GM18511 (cell line): ENCODE measurements around the gene OGA.

Source experiments
- ATAC-seq: cut with Tn5 transposase; IDR thresholded peaks from one replicate; pipeline ENCODE4 v1.9.1; 2021; ENCODE audit warnings: mild to moderate bottlenecking, moderate library complexity; ENCODE audit not compliant: unreplicated experiment

The OGA gene

GRCh38 chr10:101818119-101818871 is at the start of gene OGA:
Gene OGA, minus strand, starts transcription at chr10:101818444. Its CDS starts 422 bp downstream, at chr10:101818022.
- peak; percentile 87 for ATAC-seq

- no peak for ATAC-seq
These were observed 49.7 kb upstream of the OGA start for GRCh38 chr10:101867931-101868330.

- ATAC-seq = no peak
These were observed 41.3 kb upstream of the OGA start for GRCh38 chr10:101859530-101859929.

GRCh38 chr10:101858723-101859500 is 40.7 kb upstream of the OGA start:
- peak; percentile 77 for ATAC-seq

- no peak for ATAC-seq
These were observed 39.7 kb upstream of the OGA start for GRCh38 chr10:101857802-101858476.

GRCh38 chr10:101856626-101857025 is 38.4 kb upstream of the OGA start:
- ATAC-seq = no peak

GRCh38 chr10:101851411-101852116 is 33.3 kb upstream of the OGA start:
- no peak for ATAC-seq

GRCh38 chr10:101850749-101851148 is 32.5 kb upstream of the OGA start:
- no peak for ATAC-seq

- no peak for ATAC-seq
These were observed 30.7 kb upstream of the OGA start for GRCh38 chr10:101848894-101849351.

GRCh38 chr10:101848408-101848807 is 30.2 kb upstream of the OGA start:
- ATAC-seq = no peak

GRCh38 chr10:101845893-101846292 is 27.6 kb upstream of the OGA start:
- no peak for ATAC-seq

- ATAC-seq = no peak
These were observed 25.1 kb upstream of the OGA start, which contains the start of gene KCNIP2 for GRCh38 chr10:101843032-101844021. Gene KCNIP2, minus strand, starts transcription at chr10:101843800. Its CDS starts 232 bp downstream, at chr10:101843568.

GRCh38 chr10:101841826-101842225 is 23.6 kb upstream of the OGA start:
- no peak for ATAC-seq

GRCh38 chr10:101840741-101841453 is 22.7 kb upstream of the OGA start:
- ATAC-seq = peak; percentile 67

- ATAC-seq = no peak
These were observed 21.9 kb upstream of the OGA start for GRCh38 chr10:101840102-101840684.

GRCh38 chr10:101839416-101840063 is 21.3 kb upstream of the OGA start:
- no peak for ATAC-seq

- no peak for ATAC-seq
These were observed 20.8 kb upstream of the OGA start for GRCh38 chr10:101839002-101839401.

- ATAC-seq = no peak
These were observed 20.2 kb upstream of the OGA start for GRCh38 chr10:101838416-101838970.
